OCI-LY7 (cell line): ENCODE results near the gene AATF. TPM values are rescaled to one million over a fixed set of nuclear protein-coding genes. Genes with fewer than 3 reads are reported as not detected.

ENCODE experiments used
- BruUV-seq: library from RNA; stranded (reverse); fragments of 400-500 nt; replicated peaks from 2 replicates; lab custom pipeline; 2021; lab: Mats Ljungman, UMichigan
- CTCF ChIA-PET: fragments of 300-600 bp; sonication (Branson Sonifier 250); formaldehyde crosslinking; loops from one replicate; lab custom pipeline; 2022; ENCODE audit warnings: antibody characterized with exemption; ENCODE audit not compliant: unreplicated experiment; lab: Charles Lee
- POLR2A ChIA-PET: fragments of 300-600 bp; sonication (Branson Sonifier 250); formaldehyde crosslinking; loops from one replicate; lab custom pipeline; 2022; ENCODE audit warnings: antibody characterized with exemption; lab: Charles Lee
- DNase-seq: peaks from one replicate; pipeline ENCODE4 v3.0.0-alpha.2; 2015; ENCODE audit warnings: low spot score
- H2AFZ ChIP-seq: fragments of 200-600 bp; sonication (generic), shearing (Covaris generic); 2 replicates; pipeline ENCODE4 v1.6.1; 2014; ENCODE audit warnings: mild to moderate bottlenecking, antibody characterized with exemption, low read length, moderate library complexity
- H3K27ac ChIP-seq: fragments of 200-600 bp; sonication (generic); 2 replicates; pipeline ENCODE4 v1.5.1; 2014; ENCODE audit warnings: mixed run types, low read depth, mild to moderate bottlenecking, moderate library complexity, low read length, inconsistent platforms; ENCODE audit not compliant: poor library complexity, severe bottlenecking
- H3K36me3 ChIP-seq: fragments of 200-600 bp; sonication (generic); 2 replicates; pipeline ENCODE4 v1.6.1; 2014; ENCODE audit warnings: mild to moderate bottlenecking, antibody characterized with exemption, low read length, moderate library complexity, mixed read lengths; ENCODE audit not compliant: insufficient read depth
- H3K4me1 ChIP-seq: fragments of 200-600 bp; sonication (generic); 2 replicates; pipeline ENCODE4 v1.5.1; 2014; ENCODE audit warnings: mild to moderate bottlenecking, low read length; ENCODE audit not compliant: insufficient read depth, poor library complexity, severe bottlenecking
- H3K4me2 ChIP-seq: fragments of 200-600 bp; sonication (generic); 2 replicates; pipeline ENCODE4 v1.6.1; 2014; ENCODE audit warnings: mild to moderate bottlenecking, low read length
- H3K4me3 ChIP-seq: fragments of 200-600 bp; sonication (generic); 2 replicates; pipeline ENCODE4 v1.5.1; 2014; ENCODE audit warnings: mild to moderate bottlenecking, low read depth, low read length; ENCODE audit not compliant: poor library complexity, severe bottlenecking
- H3K79me2 ChIP-seq: fragments of 200-600 bp; sonication (generic); 2 replicates; pipeline ENCODE4 v1.6.1; 2016; ENCODE audit warnings: low read depth, mild to moderate bottlenecking, low read length, moderate library complexity, mixed read lengths; ENCODE audit not compliant: insufficient read depth
- H3K9me2 ChIP-seq: fragments of 200-600 bp; sonication (generic); 2 replicates; pipeline ENCODE4 v1.6.1; 2016; ENCODE audit warnings: mild to moderate bottlenecking, low read length, mixed read lengths; ENCODE audit not compliant: insufficient read depth
- H3K9me3 ChIP-seq: fragments of 200-600 bp; sonication (generic); 2 replicates; pipeline ENCODE4 v1.6.1; 2014; ENCODE audit warnings: mild to moderate bottlenecking, mixed run types, low read length, mixed read lengths
- H4K20me1 ChIP-seq: fragments of 200-600 bp; sonication (generic); 2 replicates; pipeline ENCODE4 v1.6.1; 2014; ENCODE audit warnings: mild to moderate bottlenecking, antibody characterized with exemption, low read length, moderate library complexity, mixed read lengths; ENCODE audit not compliant: insufficient read depth
- CTCF ChIP-seq: fragments of 200-600 bp; sonication (generic); conservative IDR thresholded peaks from 2 replicates; pipeline ENCODE4 v1.5.1; 2014; ENCODE audit warnings: mild to moderate bottlenecking, antibody characterized with exemption, low read length, moderate library complexity, mixed read lengths
- EZH2phosphoT487 ChIP-seq: fragments of 200-600 bp; sonication (generic); IDR thresholded peaks from 2 replicates; pipeline ENCODE4 v1.6.1; 2018; ENCODE audit warnings: low read depth, borderline replicate concordance, mild to moderate bottlenecking, mixed run types, antibody characterized with exemption, low read length, moderate library complexity, mixed read lengths
- intact Hi-C: fragments of 100-400 bp; cut with micrococcal nuclease; formaldehyde crosslinking; loops from one replicate; pipeline ENCODE4 v1.10.0; 2022; ENCODE audit not compliant: unreplicated experiment
- total RNA-seq, 2 experiments: library from RNA; depleted of rRNA in 1 of 2; stranded (reverse); fragments of >200 nt in 1 of 2; shearing (Covaris generic) in 1 of 2; gene quantifications; 2 replicates each; pipeline ENCODE4 v1.2.3, GENCODE V29; 2014 to 2022

The AATF gene
- total RNA-seq, 2 experiments from 2014 or later = 83.5 to 94.3 TPM

- ChIA-PET POLR2A (no interaction called here), CTCF (no interaction called here)
- BruUV-seq = no TSS peak
- Histone ChIP-seq H3K36me3 (peaks cover 70% of the 10 kb centered on the region; the same call in 1 of the 2 replicates), H4K20me1 (no peaks in the 10 kb centered on the region), H3K9me2 (no peaks in the 10 kb centered on the region), H3K27ac (no peak overlapping the region), H3K79me2 (no peaks in the 10 kb centered on the region), H3K4me2 (no peak overlapping the region), H3K4me1 (no peaks in the 10 kb centered on the region), H3K9me3 (no peaks in the 10 kb centered on the region), H3K4me3 (no peak overlapping the region), H2AFZ (no peak overlapping the region)
- intact Hi-C loops = no loop called here
- DNase-seq = no peak
- TF ChIP-seq CTCF (no peak), EZH2phosphoT487 (no peak)
These were observed 143.9 kb downstream of the AATF start for GRCh38 chr17:37092701-37093100.

- Histone ChIP-seq H3K4me1 (no peaks in the 10 kb centered on the region), H4K20me1 (no peaks in the 10 kb centered on the region), H3K36me3 (peaks cover 55% of the 10 kb centered on the region; the same call in 1 of the 2 replicates), H3K27ac (no peak overlapping the region), H3K79me2 (no peaks in the 10 kb centered on the region), H3K9me2 (no peaks in the 10 kb centered on the region), H3K9me3 (no peaks in the 10 kb centered on the region), H2AFZ (no peak overlapping the region), H3K4me2 (no peak overlapping the region), H3K4me3 (no peak overlapping the region)
- intact Hi-C loops = no loop called here
- TF ChIP-seq CTCF (no peak), EZH2phosphoT487 (no peak)
- ChIA-PET CTCF (no interaction called here), POLR2A (no interaction called here)
- BruUV-seq = no TSS peak
- no peak for DNase-seq
These were observed 145.6 kb downstream of the AATF start for GRCh38 chr17:37094391-37094790.

GRCh38 chr17:37096071-37096470 lies 147.3 kb downstream of the AATF start:
- H3K9me3 ChIP-seq = no peaks in the 10 kb centered on the region
- H2AFZ ChIP-seq = no peak overlapping the region
- H3K4me1 ChIP-seq = no peaks in the 10 kb centered on the region
- no peaks in the 10 kb centered on the region for H3K9me2 ChIP-seq
- no TSS peak for BruUV-seq
- intact Hi-C loops = no loop called here
- CTCF ChIA-PET = no interaction called here
- peaks cover 49% of the 10 kb centered on the region; the same call in 1 of the 2 replicates for H3K36me3 ChIP-seq
- no peaks in the 10 kb centered on the region for H4K20me1 ChIP-seq
- no peak for DNase-seq
- H3K4me3 ChIP-seq = no peak overlapping the region
- H3K27ac ChIP-seq = no peak overlapping the region
- no peak overlapping the region for H3K4me2 ChIP-seq
- H3K79me2 ChIP-seq = no peaks in the 10 kb centered on the region
- POLR2A ChIA-PET = interaction anchor here (0.7 kb wide), 1 partner anchor 62 kb away, joined by 3 read pairs; no protein-coding TSS in a partner anchor
- no peak for TF ChIP-seq CTCF
- no peak for TF ChIP-seq EZH2phosphoT487
